Lower leg skin (tissue), 3 donors: ENCODE data around the gene SEL1L3.

Source experiments
- POLR2A ChIP-seq, 2 donors: fragments of 450-650 bp; IDR thresholded peaks; one replicate each; pipeline ENCODE4 v1.6.1; 2016 to 2017; ENCODE audit warnings: antibody characterized with exemption in 2 of 2, mild to moderate bottlenecking in 1 of 2, moderate library complexity in 1 of 2
- TF ChIP-seq, protein P1 (sequence below), 3 donors: fragments of 450-650 bp; IDR thresholded peaks; one replicate each; pipeline ENCODE4 v1.5.1; 2016; ENCODE audit warnings: antibody characterized with exemption in 3 of 3, mild to moderate bottlenecking in 3 of 3, moderate library complexity in 2 of 3

DNA sequence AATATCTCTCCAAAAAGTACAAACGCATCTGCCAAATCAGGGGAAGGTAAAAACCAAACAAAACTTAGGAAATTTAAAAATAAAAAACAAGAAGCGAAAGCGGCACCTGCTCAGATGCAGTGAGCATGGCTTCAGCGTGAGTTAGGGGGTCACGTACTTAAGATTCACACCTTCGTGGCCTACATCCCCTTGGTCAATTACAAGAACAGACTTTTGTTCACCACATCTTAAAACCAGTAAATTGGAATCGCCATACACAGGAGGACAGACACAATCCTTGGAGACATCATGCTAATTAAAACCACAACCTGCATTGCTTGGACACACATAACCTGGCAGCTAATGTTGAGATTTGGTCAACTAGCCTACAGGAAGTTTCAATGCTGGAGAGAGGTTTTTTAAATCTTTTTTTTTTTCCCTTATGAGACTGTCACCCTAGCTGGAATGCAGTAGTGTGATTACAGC is 12.5 kb upstream of the SEL1L3 start:
- TF ChIP-seq, protein P1, sequence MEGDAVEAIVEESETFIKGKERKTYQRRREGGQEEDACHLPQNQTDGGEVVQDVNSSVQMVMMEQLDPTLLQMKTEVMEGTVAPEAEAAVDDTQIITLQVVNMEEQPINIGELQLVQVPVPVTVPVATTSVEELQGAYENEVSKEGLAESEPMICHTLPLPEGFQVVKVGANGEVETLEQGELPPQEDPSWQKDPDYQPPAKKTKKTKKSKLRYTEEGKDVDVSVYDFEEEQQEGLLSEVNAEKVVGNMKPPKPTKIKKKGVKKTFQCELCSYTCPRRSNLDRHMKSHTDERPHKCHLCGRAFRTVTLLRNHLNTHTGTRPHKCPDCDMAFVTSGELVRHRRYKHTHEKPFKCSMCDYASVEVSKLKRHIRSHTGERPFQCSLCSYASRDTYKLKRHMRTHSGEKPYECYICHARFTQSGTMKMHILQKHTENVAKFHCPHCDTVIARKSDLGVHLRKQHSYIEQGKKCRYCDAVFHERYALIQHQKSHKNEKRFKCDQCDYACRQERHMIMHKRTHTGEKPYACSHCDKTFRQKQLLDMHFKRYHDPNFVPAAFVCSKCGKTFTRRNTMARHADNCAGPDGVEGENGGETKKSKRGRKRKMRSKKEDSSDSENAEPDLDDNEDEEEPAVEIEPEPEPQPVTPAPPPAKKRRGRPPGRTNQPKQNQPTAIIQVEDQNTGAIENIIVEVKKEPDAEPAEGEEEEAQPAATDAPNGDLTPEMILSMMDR (IDR thresholded peaks at IDR 0.05), result no peak
- no peak for TF ChIP-seq POLR2A (IDR thresholded peaks at IDR 0.05)
